ENCODE data around the gene PLCB1. TPM values are rescaled to one million over a fixed set of nuclear protein-coding genes. Genes with fewer than 3 reads are reported as not detected.

The PLCB1 gene
- total and polyA plus RNA-seq, 2 experiments from 2014 or later = 14.9 to 20.7 TPM

DNA sequence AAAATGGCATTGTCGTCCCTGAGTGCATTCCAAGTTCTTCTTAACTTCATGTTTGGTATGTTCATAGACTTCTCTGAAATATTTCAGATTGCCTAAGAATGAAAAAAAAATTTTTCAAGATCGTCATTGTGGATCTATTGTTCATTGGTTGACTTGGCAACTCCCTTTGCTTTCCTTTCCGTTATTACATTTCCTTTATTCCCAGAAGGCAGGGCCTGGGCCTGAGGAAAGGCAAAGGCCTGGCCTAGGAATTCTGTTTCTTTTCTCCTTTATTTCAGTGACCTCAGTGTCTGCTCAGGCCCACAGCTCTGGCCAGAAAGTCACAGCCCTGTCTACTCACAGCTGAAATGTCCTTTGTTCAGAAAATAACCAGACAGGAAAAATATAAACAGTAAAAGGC lies 535.2 kb downstream of the PLCB1 start (continued):
- TF ChIP-seq STAT1 (IDR thresholded peaks at IDR 0.05; ENCODE audit: unreplicated experiment) (no peak), NANOG (IDR thresholded peaks at IDR 0.05; ENCODE audit: borderline replicate concordance) (no peak), ZNF114 (CRISPR knock-in tag; IDR thresholded peaks at IDR 0.05) (no peak), EZH2phosphoT487 (IDR thresholded peaks at IDR 0.05; ENCODE audit: unreplicated experiment) (no peak), JUNB (IDR thresholded peaks at IDR 0.05; ENCODE audit: unreplicated experiment) (no peak)
- TF ChIP-seq, protein P1, sequence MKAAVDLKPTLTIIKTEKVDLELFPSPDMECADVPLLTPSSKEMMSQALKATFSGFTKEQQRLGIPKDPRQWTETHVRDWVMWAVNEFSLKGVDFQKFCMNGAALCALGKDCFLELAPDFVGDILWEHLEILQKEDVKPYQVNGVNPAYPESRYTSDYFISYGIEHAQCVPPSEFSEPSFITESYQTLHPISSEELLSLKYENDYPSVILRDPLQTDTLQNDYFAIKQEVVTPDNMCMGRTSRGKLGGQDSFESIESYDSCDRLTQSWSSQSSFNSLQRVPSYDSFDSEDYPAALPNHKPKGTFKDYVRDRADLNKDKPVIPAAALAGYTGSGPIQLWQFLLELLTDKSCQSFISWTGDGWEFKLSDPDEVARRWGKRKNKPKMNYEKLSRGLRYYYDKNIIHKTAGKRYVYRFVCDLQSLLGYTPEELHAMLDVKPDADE (IDR thresholded peaks at IDR 0.05) = no peak

DNA sequence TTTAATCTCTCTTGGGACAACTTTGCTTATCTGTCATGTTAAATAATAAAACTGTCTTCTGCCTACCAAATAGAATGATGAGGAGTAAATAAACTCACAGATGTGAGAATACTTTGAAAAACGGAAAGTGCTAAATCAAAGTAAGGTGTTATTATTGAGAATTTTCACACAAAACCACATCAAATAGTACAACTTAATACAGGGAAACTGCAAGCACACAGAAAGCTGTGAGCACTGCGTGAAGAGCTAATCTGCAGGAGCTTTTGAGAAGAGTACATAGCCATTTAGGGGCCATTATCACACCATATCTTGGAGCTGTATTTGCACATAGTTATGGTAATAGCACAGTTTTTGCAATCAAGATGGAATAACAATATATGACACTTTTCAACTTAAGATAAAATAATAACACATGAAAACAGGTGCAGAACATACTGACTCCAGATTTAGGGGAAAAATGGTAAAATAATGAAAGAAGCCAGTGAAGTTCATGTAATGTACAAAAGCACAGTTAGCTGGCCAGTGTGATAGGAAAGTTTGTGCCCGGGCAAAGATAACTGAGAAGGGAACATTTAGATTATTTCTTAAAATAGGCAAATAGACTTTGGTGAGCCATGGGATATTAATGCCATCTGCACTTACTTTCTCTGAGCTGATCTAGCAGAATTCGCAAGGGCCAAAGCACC lies 538.3 kb downstream of the PLCB1 start:
- no peaks in the 10 kb centered on the region for H3K9me3 Mint-ChIP-seq
- Histone ChIP-seq H2AFZ (no peak overlapping the region), H3K4me3 (no peak overlapping the region), H3K79me2 (replicated peaks; ENCODE audit: insufficient read depth) (no peaks in the 10 kb centered on the region), H3F3A (replicated peaks; ENCODE audit: low read depth) (no peaks in the 10 kb centered on the region), H3K27ac (ENCODE audit: low read depth) (no peak overlapping the region), H3K27me3 (ENCODE audit: insufficient read depth) (no peaks in the 10 kb centered on the region), H4K20me1 (replicated peaks; ENCODE audit: insufficient read depth) (no peaks in the 10 kb centered on the region), H3K4me1 (ENCODE audit: insufficient read depth) (0 out of 2 replicates have a peak, but pooled peaks cover 5% of the 10 kb centered on the region), H3K36me3 (ENCODE audit: insufficient read depth) (no peaks in the 10 kb centered on the region), H3K9me2 (ENCODE audit: insufficient read depth) (no peaks in the 10 kb centered on the region), H3K4me2 (no peak overlapping the region)
- no peak for ATAC-seq
- no peak for DNase-seq (ENCODE audit: low spot score)
- no peaks in the 10 kb centered on the region for H3K36me3 Mint-ChIP-seq (ENCODE audit: low read depth)
- no peak overlapping the region for H3K4me3 Mint-ChIP-seq
- H3K27ac Mint-ChIP-seq = no peak overlapping the region
- peaks cover 10% of the 10 kb centered on the region; the same call in 2 of the 3 replicates for H3K4me1 Mint-ChIP-seq
- H3K27me3 Mint-ChIP-seq (ENCODE audit: insufficient read depth, low read depth, poor library complexity) = peaks cover 2% of the 10 kb centered on the region
- TF ChIP-seq ZNF114 (CRISPR knock-in tag; IDR thresholded peaks at IDR 0.05) (no peak), CREB1 (CRISPR knock-in tag; IDR thresholded peaks at IDR 0.05; ENCODE audit: low read depth) (no peak), NANOG (IDR thresholded peaks at IDR 0.05; ENCODE audit: borderline replicate concordance) (no peak), ZNF331 (CRISPR knock-in tag; IDR thresholded peaks at IDR 0.05; ENCODE audit: low read depth) (no peak), STAT1 (IDR thresholded peaks at IDR 0.05; ENCODE audit: unreplicated experiment) (no peak), POLR2AphosphoS5 (IDR thresholded peaks at IDR 0.05; ENCODE audit: low read depth) (no peak), JUNB (IDR thresholded peaks at IDR 0.05; ENCODE audit: unreplicated experiment) (no peak)
- TF ChIP-seq, protein P2, sequence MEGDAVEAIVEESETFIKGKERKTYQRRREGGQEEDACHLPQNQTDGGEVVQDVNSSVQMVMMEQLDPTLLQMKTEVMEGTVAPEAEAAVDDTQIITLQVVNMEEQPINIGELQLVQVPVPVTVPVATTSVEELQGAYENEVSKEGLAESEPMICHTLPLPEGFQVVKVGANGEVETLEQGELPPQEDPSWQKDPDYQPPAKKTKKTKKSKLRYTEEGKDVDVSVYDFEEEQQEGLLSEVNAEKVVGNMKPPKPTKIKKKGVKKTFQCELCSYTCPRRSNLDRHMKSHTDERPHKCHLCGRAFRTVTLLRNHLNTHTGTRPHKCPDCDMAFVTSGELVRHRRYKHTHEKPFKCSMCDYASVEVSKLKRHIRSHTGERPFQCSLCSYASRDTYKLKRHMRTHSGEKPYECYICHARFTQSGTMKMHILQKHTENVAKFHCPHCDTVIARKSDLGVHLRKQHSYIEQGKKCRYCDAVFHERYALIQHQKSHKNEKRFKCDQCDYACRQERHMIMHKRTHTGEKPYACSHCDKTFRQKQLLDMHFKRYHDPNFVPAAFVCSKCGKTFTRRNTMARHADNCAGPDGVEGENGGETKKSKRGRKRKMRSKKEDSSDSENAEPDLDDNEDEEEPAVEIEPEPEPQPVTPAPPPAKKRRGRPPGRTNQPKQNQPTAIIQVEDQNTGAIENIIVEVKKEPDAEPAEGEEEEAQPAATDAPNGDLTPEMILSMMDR (conservative IDR thresholded peaks at IDR 0.05; ENCODE audit: low read depth in 2 of 2) = no peak
- TF ChIP-seq, protein P3, sequence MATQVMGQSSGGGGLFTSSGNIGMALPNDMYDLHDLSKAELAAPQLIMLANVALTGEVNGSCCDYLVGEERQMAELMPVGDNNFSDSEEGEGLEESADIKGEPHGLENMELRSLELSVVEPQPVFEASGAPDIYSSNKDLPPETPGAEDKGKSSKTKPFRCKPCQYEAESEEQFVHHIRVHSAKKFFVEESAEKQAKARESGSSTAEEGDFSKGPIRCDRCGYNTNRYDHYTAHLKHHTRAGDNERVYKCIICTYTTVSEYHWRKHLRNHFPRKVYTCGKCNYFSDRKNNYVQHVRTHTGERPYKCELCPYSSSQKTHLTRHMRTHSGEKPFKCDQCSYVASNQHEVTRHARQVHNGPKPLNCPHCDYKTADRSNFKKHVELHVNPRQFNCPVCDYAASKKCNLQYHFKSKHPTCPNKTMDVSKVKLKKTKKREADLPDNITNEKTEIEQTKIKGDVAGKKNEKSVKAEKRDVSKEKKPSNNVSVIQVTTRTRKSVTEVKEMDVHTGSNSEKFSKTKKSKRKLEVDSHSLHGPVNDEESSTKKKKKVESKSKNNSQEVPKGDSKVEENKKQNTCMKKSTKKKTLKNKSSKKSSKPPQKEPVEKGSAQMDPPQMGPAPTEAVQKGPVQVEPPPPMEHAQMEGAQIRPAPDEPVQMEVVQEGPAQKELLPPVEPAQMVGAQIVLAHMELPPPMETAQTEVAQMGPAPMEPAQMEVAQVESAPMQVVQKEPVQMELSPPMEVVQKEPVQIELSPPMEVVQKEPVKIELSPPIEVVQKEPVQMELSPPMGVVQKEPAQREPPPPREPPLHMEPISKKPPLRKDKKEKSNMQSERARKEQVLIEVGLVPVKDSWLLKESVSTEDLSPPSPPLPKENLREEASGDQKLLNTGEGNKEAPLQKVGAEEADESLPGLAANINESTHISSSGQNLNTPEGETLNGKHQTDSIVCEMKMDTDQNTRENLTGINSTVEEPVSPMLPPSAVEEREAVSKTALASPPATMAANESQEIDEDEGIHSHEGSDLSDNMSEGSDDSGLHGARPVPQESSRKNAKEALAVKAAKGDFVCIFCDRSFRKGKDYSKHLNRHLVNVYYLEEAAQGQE (IDR thresholded peaks at IDR 0.05; ENCODE audit: unreplicated experiment) = no peak
- TF ChIP-seq, protein P4, sequence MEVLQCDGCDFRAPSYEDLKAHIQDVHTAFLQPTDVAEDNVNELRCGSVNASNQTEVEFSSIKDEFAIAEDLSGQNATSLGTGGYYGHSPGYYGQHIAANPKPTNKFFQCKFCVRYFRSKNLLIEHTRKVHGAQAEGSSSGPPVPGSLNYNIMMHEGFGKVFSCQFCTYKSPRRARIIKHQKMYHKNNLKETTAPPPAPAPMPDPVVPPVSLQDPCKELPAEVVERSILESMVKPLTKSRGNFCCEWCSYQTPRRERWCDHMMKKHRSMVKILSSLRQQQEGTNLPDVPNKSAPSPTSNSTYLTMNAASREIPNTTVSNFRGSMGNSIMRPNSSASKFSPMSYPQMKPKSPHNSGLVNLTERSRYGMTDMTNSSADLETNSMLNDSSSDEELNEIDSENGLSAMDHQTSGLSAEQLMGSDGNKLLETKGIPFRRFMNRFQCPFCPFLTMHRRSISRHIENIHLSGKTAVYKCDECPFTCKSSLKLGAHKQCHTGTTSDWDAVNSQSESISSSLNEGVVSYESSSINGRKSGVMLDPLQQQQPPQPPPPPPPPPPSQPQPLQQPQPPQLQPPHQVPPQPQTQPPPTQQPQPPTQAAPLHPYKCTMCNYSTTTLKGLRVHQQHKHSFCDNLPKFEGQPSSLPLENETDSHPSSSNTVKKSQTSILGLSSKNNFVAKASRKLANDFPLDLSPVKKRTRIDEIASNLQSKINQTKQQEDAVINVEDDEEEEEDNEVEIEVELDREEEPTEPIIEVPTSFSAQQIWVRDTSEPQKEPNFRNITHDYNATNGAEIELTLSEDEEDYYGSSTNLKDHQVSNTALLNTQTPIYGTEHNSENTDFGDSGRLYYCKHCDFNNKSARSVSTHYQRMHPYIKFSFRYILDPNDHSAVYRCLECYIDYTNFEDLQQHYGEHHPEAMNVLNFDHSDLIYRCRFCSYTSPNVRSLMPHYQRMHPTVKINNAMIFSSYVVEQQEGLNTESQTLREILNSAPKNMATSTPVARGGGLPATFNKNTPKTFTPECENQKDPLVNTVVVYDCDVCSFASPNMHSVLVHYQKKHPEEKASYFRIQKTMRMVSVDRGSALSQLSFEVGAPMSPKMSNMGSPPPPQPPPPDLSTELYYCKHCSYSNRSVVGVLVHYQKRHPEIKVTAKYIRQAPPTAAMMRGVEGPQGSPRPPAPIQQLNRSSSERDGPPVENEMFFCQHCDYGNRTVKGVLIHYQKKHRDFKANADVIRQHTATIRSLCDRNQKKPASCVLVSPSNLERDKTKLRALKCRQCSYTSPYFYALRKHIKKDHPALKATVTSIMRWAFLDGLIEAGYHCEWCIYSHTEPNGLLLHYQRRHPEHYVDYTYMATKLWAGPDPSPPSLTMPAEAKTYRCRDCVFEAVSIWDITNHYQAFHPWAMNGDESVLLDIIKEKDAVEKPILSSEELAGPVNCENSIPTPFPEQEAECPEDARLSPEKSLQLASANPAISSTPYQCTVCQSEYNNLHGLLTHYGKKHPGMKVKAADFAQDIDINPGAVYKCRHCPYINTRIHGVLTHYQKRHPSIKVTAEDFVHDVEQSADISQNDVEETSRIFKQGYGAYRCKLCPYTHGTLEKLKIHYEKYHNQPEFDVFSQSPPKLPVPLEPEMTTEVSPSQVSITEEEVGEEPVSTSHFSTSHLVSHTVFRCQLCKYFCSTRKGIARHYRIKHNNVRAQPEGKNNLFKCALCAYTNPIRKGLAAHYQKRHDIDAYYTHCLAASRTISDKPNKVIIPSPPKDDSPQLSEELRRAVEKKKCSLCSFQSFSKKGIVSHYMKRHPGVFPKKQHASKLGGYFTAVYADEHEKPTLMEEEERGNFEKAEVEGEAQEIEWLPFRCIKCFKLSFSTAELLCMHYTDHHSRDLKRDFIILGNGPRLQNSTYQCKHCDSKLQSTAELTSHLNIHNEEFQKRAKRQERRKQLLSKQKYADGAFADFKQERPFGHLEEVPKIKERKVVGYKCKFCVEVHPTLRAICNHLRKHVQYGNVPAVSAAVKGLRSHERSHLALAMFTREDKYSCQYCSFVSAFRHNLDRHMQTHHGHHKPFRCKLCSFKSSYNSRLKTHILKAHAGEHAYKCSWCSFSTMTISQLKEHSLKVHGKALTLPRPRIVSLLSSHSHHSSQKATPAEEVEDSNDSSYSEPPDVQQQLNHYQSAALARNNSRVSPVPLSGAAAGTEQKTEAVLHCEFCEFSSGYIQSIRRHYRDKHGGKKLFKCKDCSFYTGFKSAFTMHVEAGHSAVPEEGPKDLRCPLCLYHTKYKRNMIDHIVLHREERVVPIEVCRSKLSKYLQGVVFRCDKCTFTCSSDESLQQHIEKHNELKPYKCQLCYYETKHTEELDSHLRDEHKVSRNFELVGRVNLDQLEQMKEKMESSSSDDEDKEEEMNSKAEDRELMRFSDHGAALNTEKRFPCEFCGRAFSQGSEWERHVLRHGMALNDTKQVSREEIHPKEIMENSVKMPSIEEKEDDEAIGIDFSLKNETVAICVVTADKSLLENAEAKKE (CRISPR knock-in tag; IDR thresholded peaks at IDR 0.05) = no peak
